Measurements from ENCODE around the gene CDH2.

The CDH2 gene

DNA sequence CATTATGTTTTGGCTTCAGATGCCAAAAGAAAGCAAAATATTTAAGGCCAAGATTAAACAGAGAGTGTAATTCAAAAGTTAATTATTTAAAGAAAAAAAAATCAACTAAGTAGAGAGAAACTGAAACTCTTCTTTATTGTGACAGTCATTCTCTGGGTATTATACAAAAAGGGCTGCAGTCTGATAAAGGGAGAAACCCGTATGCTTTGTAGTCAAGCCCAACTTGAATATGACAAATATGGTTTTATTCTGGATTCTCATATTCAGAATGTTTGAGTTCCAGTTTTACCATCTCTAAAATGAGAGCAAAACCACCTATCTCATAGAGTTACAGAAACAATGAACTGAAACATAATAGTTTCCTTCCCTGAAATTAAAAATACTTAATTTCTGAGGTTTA lies 8.2 kb downstream of the CDH2 start:
- no peak for DNase-seq (ENCODE audit: low read depth)

DNA sequence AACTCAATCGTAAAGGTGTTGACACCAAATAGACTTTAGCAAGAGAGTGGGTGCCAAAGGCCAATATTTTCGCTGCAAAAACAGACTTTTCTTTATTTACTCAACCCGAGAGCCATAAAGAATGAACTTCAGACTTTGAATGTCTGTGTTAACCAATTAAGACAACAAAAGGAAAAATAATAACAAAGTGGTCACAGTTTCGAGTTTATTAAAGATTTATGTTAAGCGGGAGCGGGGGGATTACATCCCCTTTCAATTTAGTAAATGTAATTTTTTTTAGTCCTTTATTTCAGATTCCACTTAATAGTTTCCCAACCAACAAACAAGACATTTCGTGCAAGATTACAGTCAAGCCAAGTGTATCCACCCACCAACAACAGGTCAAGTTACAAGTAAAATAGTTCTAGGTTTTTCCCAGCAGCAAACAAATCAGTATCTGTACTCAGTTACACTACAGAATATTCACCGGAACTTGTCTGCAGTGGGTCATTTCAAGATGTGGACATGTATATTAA lies 9.0 kb downstream of the CDH2 start:
- DNase-seq (ENCODE audit: low read depth): no peak

DNA sequence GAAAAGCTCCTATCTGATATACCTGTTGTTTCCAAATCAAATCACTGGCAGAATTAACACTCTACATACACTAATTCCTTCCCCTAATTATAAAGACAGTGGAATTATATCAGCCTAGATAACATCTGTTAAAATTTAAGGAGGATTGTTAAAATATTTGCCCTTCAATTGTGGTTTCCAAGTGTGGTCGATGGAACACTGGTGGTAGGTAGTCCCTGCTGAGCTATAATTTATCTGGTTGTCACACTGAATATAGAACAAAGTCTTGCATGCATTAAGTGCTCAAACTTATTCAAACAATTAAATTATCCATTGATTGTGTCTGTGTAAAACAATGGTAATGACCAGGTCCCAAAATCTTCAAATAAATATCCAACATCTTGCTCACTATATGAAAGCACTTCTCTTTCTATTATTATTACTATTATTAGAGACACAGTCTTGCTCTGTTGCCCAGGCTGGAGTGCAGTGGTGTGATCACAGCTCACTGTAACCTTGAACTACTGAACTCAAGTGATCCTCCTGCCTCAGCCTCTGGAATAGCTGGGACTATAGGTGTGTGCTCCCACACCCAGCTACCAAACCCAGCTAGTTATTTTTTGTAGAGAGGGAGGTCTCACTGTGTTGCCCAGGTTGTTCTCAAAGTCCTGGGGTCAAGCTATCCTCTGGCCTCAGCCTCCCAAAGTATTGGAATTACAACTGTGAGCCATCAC lies 12.0 kb downstream of the CDH2 start:
- DNase-seq (ENCODE audit: low read depth): no peak

DNA sequence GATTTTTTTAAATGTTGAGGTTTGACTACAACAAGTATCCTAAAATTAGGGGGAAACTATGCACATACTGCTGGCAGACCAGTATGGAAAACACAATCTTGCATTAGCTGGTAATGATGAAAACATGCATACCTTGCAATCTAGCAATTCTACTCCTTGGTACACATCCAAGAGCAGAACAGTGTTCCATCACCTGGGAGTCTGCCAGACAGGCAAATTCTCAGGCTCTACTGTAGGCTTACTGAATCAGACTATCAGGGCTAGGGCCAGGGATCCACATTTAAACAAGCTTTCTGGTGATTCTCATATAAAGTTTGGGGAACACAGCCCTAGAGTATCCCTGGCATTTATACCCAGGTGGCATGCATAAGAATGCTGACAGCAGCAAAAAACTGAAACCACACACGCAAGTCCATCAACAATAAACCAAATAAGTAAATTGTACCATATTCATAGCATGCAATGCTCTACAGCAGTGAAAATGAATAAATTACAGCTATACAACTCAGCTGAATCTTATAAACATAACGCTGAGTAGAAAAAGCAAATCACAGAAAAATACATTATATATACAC lies 13.6 kb downstream of the CDH2 start:
- no peak for DNase-seq (ENCODE audit: low read depth)

DNA sequence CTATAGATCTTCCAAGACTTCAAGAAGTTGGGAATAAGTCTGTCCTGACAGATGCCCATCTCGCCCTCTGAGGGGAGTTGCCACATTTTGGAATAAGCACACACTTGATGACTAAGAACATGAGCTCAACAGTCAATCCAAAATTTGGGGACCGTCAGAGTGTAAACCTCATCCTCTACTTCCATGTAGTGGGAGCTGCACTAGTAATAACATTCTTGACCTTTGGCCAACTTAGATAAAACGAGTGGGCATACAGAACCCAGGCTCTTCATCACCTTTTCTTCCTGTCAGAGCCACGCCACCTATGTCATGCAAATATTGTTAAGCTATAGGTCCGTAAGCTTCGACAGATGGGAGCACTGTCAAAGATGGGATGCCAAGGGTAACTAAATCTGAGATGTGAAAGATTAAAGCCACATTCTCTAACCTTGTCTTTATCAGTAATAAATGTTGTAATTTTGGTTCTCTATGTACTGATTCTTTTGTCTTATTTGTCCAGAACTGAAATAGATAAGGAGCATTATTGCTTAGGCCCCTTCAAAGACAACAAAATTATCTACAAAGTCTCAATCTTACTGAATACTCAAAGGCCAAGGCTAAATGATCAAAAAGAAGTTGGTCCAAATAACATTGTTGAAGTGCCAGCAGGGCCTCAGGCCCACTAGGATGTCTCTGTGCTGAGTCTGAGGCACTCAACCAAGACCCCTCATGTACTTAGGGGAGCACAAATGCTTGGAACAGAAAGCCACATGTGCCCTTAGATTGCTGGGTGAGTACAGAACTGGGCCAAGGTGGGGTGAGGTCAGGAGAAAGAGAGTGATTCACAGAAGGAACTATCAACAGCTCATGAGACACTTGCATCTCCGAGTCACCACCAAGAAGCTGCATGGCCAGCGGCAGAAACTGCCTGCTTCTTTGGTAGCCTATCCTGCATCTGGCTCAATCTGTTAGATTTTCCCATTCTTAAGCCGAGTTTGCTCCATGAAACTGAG lies 15.0 kb downstream of the CDH2 start:
- no peak for DNase-seq (ENCODE audit: low read depth)

DNA sequence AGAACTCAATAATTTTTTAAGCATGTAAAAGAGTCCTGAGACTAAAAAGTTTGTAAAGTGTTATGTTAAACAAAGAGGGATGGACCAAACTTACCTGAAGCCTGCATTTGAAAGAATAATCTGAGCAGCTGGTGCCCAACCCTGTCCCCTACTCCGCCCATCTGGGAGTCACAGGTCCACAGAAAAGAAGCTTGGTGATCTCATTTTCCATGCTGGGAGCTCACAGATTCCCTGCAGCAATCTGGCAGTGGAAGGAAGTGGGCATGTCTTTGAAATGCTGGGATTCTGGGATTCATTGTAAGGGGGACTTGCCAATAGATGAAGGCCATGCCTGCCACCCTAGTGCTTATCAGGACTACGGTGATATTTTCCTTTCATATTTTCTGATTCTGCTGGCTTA lies 17.9 kb downstream of the CDH2 start:
- DNase-seq (ENCODE audit: low read depth): no peak

DNA sequence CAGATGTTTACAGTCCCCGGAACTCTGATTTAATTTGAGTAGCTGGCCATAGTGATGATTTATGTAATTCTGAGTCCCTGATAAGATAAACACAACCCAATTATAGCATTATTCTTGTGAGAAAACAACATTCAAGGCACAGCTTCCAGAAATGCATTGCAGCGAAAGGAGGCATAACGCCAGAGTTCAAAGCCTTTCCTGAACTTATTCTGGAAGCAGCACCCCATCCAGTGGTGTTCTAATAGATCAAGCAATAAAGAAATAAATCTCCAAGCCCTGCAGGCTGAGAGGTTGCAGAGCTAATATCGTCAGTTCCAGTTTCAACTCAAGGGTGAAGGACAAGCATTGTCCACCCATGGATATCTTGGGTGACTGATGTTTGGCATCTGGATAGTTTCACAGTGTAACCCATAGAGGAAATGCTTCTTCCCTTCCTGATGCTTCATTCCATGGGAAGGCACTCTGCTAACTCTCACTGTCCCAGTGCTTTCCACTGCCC lies 18.8 kb downstream of the CDH2 start:
- DNase-seq (ENCODE audit: low read depth): no peak

DNA sequence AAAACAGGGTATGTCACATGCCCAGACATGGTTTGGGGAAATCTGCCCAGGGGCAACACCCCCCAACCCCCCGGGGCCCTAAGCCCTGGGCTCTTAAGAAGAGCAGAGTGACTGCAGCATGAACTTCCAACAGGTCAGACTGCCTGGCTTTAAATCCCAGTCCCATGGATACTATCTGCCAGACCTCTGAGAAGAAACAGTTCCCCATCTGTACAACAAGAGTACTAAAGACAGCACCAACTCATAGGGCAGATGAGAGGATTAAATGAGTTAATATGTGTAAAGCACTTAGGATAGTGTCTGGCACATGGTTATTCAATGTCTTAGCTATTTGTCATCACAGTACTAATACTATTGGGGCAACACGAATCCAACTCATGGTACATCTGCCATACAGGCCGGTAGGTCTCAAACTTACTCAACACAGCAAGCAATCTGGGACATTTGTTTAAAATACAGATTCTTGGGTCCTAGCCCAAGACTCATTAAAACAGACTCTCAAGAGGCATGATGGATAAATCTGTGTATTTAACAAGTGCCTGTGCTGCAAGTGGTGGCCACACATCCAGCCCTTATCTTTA lies 23.4 kb downstream of the CDH2 start:
- no peak for DNase-seq (ENCODE audit: low read depth)

DNA sequence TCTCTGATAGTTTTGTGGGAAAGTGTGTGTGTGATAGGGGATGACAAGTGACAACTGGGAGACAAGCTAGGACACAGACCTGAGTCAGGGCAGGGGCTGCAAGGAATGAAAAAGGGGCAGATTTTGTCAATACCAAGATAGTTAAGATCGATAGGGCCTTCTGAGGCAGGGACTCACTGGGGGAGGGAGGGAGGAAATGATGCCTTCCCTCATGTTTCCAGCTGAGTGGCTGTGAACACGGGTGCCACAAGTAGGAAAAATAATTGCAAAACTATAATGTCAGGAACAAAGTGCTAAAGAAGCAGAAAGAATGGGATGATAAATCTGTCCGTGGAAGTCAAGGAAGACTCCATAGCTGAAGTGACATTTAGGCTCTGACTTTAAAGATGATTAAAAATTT lies 24.2 kb downstream of the CDH2 start:
- DNase-seq (ENCODE audit: low read depth): no peak

DNA sequence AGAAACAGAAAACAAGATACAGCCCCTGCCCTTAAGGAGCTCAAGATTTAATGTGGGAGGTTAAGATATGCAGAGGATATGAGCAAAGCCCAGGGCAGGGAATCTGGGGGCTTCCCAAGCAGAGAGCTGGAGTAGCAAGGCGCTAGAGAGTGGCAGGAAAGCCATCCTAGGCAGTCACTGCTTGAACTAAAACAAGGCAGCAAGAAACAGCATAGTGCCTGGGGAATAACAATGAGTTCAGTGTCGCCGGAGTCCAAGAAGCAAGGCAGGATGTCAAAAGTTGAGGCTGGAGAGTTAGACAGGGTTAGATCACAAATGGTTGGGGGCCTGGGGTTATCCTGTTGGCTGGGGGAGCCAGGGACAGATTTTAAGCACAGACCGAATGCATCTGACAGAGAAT lies 24.6 kb downstream of the CDH2 start:
- DNase-seq (ENCODE audit: low read depth): no peak

DNA sequence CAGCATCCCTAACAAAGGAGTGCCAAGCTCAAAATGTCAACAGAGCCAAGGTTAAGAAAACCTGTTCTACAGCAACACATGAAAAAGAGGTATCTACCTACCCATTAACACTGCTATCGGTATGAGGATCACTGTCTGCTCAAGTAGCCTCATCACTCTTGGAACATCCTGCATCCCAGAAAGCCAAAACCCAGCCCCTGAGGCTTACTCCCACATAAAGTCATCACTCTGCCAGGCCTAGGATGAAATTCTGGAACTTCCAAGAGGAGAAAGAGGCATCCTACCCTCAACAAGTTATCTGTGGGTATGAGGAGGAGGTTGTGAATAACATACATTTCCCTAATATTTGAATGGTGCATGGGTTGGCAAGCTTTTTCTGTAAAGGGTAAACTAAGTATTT lies 25.5 kb downstream of the CDH2 start:
- DNase-seq (ENCODE audit: low read depth): no peak

DNA sequence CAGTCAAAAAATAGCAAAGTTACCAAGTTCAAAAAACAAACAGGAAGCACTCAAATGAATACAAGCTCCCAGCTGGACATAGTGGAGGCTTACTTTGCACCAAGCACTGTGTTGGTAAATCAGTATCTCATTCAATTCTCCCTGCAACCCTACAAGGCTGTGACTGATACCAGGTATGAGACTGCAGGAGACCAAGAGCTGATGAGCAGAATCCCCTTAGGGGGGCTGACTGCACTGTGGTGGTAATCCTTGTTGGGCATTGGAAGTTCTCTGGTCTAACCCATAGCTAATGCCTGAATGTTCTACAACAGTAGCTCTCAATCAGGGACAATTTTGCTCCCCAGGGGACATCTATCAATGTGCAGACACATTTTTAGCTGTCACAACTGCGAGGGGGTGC lies 26.0 kb downstream of the CDH2 start:
- no peak for DNase-seq (ENCODE audit: low read depth)

DNA sequence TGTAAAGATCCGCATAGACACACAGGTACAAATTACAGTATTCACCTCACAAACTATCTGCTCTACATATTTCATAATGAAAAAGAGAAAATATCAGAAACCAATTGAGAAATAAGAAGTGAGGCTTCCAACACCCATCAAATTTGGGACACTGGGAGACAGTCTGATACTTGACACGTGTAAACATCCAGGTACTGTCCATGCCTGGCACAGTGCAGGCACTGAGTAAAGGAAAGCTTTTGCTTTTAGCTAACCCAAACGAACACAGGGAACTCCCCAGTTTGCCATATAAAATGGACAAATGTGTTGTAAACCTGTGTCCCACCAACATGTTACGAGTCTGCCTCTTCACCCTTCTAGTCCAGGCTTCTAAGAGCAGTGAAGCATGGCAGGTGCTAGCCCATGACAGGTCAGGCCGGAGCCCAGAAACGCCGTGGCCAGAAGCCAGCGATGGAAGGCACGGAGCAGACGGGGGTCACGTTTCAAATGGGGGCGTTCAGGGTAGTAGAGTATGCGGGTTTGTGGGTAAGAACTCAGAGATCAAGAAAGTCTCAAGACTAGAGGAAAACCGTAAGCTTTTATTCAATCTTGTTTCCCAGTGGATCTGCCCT lies 27.0 kb downstream of the CDH2 start:
- no peak for DNase-seq (ENCODE audit: low read depth)

DNA sequence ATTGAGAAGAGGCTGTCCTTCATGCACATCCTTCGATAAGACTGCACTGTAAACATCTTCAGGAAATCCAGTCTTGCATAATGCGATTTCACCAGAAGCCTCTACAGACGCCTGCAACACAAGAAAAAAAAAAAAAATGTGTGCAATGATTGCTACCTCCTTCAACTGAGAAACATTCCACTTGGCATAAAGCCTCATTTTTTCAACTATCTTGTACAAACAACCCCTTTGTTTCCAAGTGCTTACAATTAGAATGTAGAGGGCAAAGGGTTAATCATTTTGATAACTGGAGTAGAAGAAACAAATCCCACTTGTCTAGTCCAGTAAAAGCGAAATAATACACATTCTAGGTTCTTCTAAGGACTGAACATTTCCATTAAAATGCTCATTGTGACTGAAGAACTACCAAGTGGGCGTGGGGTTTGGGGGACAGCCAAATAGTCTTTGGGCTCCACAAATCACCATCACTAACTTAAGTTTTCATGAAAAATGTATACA lies 29.2 kb downstream of the CDH2 start:
- DNase-seq (ENCODE audit: low read depth): no peak

DNA sequence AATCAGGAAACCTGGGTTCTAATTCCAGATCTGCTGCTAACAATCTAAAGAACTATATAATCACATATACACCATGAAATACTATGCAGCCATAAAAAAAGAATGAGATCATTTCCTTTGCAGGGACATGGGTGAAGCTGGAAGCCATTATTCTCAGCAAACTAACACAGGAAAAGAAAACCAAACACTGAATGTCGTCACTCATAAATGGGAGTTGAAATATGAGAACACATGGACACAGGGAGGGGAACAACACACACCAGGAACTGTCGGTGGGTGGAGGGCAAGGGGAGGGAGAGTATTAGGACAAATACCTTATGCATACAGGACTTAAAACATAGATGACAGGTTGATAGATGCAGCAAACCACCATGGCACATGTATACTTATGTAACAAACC lies 33.2 kb downstream of the CDH2 start:
- DNase-seq (ENCODE audit: low read depth): no peak

DNA sequence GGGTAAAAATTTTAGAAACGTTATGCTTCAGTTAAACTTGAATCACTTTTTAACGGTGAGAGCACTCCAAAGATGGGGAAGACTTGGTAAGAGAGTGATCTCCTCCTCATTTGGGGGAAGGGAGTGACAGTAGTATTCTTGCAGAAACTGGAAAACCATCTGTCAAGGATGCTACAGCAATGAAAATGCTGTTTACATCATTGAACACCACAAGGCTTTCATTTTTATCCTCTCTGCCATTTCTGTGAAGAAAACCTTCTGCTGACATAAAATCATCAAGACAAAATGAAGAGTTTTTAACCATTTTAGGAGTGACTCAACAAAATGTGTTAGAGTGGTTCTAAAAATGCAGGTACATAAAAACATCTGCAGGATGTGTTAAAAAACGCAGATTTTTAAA lies 38.1 kb downstream of the CDH2 start:
- no peak for DNase-seq (ENCODE audit: low read depth)

DNA sequence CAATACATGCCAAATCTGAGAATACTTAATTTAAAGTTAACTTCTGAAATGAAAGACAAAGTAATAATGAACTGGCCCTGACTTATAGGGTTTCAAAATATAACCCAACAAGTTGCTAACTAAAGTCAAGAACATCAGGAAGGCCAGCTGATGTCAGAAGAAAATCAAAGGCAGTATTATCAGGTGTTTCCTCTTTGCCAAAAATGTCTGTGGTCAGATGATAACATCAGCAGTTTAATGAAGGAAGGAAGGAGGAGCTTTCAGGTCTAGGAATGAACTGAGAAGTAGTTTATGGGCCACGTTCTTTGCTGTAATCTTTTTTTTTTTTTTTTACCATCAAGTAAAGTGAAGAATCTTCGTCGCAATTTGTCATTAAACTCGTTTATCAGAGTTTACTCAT lies 40.9 kb downstream of the CDH2 start:
- DNase-seq (ENCODE audit: low read depth): no peak

DNA sequence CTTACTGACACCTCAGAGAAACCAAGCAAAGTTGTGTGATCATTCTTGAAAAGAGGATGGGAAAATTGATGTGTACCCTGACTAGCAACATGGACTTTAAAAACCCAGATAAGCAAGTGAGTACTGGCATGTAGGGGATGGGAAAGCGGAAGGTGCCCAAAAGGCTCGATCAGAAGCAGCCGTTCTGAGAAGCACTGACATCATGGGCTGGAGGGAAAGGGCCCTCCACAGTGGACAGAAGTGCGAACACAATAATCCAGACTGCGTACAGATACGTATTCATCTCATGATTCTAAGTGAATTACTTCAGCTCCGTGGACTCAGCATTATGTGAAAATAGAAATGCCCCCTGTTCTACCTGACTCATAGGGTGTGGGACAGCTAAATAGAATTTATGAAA lies 42.2 kb downstream of the CDH2 start:
- no peak for DNase-seq (ENCODE audit: low read depth)

DNA sequence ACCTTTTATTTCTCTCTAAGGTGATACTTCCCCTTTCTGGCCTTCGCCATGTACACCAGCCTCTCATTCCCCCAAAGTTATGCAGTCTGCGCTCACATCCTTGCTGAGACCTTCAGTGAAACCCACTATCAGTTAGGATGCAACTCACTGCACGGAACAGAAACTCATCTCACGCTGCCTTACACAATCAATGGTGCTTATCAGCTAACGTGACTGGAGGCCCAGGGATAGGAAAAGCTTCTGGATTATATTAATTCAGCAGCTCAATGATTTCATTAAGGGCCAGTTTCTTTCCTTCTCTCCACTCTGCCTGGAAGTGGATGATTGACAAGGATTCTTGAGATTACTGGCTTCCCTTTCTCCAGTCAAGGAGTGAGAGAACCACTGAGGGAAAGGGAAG lies 44.8 kb downstream of the CDH2 start:
- DNase-seq (ENCODE audit: low read depth): no peak

DNA sequence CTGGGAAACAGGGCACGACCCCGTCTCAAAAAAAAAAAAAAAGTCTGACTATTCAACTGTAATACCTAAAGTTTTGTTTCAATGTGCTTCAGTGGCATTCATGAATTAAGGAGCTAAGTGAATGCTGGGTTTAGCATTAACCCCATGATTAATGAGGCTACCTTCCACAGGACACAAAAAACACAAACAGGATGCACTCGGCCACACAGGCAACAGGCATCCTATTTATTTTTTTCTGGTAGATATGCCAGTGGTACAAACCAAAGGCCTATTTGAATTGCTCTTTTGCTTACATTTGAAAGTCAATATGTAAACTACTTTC lies 48.3 kb downstream of the CDH2 start:
- no peak for DNase-seq (ENCODE audit: low read depth)

DNA sequence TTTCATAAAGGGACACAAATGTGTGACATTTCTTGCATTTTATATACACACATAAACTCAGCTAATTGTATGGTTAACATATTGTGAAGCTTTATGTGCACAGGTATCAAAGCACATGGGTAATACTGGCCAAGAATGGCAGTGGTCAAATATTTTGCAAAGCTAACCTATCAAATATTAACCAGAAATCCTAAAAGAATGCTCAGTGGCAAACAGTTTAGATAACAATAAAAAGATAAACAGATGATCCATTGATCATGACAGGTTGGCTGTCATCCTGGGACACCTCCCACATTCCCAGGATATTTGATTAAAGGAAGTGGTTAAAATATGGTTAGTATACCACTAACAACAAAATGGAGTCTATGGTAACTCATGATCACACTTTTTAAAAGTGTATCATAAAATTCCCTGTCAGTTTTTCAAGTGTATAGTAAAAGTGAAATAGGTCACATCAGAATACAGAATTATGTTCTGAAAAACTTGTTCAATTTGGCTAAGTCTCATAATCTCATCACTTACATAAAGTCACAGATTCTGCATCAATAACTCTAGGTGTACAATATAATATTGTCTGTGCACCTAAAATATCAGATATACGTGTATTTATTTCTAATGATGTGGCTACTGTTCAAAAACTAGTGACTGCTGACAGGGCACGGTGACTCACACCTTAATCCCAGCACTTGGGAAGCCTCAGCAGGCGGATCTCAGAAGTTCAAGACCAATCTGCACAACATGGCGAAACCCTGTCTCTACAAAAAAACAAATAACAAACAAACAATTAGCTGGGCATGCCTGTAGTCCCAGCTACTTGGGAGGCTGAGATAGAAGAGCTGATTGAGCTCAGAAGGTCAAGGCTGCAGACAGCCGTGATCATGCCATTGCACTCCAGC lies 48.9 kb downstream of the CDH2 start:
- no peak for DNase-seq (ENCODE audit: low read depth)
